Measurements from ENCODE around the gene CNTN3.

- TF ChIP-seq ELF1 (IDR thresholded peaks at IDR 0.05; ENCODE audit: borderline replicate concordance, low read depth) (no peak), ZBTB33 (IDR thresholded peaks at IDR 0.05; ENCODE audit: extremely low read depth, insufficient replicate concordance, low read length) (no peak)
Observed at GRCh38 chr3:74648107-74648506, 33.6 kb upstream of the CNTN3 start.
